ENCODE measurements around the gene KDM3A.

- TF ChIP-seq, protein P1, sequence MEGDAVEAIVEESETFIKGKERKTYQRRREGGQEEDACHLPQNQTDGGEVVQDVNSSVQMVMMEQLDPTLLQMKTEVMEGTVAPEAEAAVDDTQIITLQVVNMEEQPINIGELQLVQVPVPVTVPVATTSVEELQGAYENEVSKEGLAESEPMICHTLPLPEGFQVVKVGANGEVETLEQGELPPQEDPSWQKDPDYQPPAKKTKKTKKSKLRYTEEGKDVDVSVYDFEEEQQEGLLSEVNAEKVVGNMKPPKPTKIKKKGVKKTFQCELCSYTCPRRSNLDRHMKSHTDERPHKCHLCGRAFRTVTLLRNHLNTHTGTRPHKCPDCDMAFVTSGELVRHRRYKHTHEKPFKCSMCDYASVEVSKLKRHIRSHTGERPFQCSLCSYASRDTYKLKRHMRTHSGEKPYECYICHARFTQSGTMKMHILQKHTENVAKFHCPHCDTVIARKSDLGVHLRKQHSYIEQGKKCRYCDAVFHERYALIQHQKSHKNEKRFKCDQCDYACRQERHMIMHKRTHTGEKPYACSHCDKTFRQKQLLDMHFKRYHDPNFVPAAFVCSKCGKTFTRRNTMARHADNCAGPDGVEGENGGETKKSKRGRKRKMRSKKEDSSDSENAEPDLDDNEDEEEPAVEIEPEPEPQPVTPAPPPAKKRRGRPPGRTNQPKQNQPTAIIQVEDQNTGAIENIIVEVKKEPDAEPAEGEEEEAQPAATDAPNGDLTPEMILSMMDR (conservative IDR thresholded peaks at IDR 0.05 in 1 of 2, IDR thresholded peaks at IDR 0.05 in 1 of 2; ENCODE audit: extremely low read depth in 1 of 2, insufficient read depth in 1 of 2, low read depth in 1 of 2, low read length in 2 of 2), result no peak
- TF ChIP-seq EZH2 (IDR thresholded peaks at IDR 0.05; ENCODE audit: borderline replicate concordance, low read length), result no peak
These were observed 43.9 kb downstream of the KDM3A start for GRCh38 chr2:86485103-86485502.

Data from mammary epithelial cell (primary cell).